ENCODE results near the gene PDE11A.

Gene PDE11A

GRCh38 chr2:177709986-177710401 is 362.6 kb downstream of the PDE11A start:
- FAIRE-seq: no peak
- DNase-seq (ENCODE audit: insufficient read length, low spot score): no peak

- FAIRE-seq: no peak
- DNase-seq (ENCODE audit: insufficient read length, low spot score): no peak
Observed at GRCh38 chr2:177708660-177709444, 363.7 kb downstream of the PDE11A start.

- no peak for DNase-seq (ENCODE audit: insufficient read length, low spot score)
- no peak for FAIRE-seq
Observed at GRCh38 chr2:177708106-177708505, 364.5 kb downstream of the PDE11A start.

GRCh38 chr2:177705511-177706173 is 366.9 kb downstream of the PDE11A start:
- DNase-seq (ENCODE audit: insufficient read length, low spot score) (no peak), FAIRE-seq (no peak)

GRCh38 chr2:177703159-177703558 is 369.4 kb downstream of the PDE11A start:
- DNase-seq (ENCODE audit: insufficient read length, low spot score): no peak
- no peak for FAIRE-seq

- FAIRE-seq: no peak
- DNase-seq (ENCODE audit: insufficient read length, low spot score): no peak
Observed at GRCh38 chr2:177698281-177698680, 374.3 kb downstream of the PDE11A start.

GRCh38 chr2:177694348-177694747 is 378.2 kb downstream of the PDE11A start:
- DNase-seq (ENCODE audit: insufficient read length, low spot score): no peak
- no peak for FAIRE-seq

GRCh38 chr2:177693658-177694339 is 378.8 kb downstream of the PDE11A start:
- FAIRE-seq (no peak), DNase-seq (ENCODE audit: insufficient read length, low spot score) (no peak)

GRCh38 chr2:177692783-177693269 is 379.8 kb downstream of the PDE11A start:
- no peak for FAIRE-seq
- DNase-seq (ENCODE audit: insufficient read length, low spot score): no peak

- no peak for DNase-seq (ENCODE audit: insufficient read length, low spot score)
- no peak for FAIRE-seq
Observed at GRCh38 chr2:177692042-177692782, 380.4 kb downstream of the PDE11A start.

- FAIRE-seq (no peak), DNase-seq (ENCODE audit: insufficient read length, low spot score) (no peak)
Observed at GRCh38 chr2:177691177-177691576, 381.4 kb downstream of the PDE11A start.

GRCh38 chr2:177689623-177690022 is 383.0 kb downstream of the PDE11A start:
- DNase-seq (ENCODE audit: insufficient read length, low spot score) (no peak), FAIRE-seq (no peak)

GRCh38 chr2:177688844-177689243 is 383.7 kb downstream of the PDE11A start:
- FAIRE-seq: no peak

GRCh38 chr2:177683661-177684069 is 388.9 kb downstream of the PDE11A start:
- no peak for FAIRE-seq
- DNase-seq (ENCODE audit: insufficient read length, low spot score): no peak

More at GRCh38 chr2:177688844-177689243, 383.7 kb downstream of the PDE11A start:
- no peak for DNase-seq (ENCODE audit: insufficient read length, low spot score)

- DNase-seq (ENCODE audit: insufficient read length, low spot score): no peak
- no peak for FAIRE-seq
Observed at GRCh38 chr2:177682836-177683660, 389.5 kb downstream of the PDE11A start.

GRCh38 chr2:177682006-177682405 is 390.6 kb downstream of the PDE11A start:
- FAIRE-seq (no peak), DNase-seq (ENCODE audit: insufficient read length, low spot score) (no peak)

GRCh38 chr2:177680866-177681712 is 391.5 kb downstream of the PDE11A start:
- DNase-seq (ENCODE audit: insufficient read length, low spot score): no peak
- FAIRE-seq: no peak

- DNase-seq (ENCODE audit: insufficient read length, low spot score) (no peak), FAIRE-seq (no peak)
Observed at GRCh38 chr2:177679611-177680605, 392.7 kb downstream of the PDE11A start.
